HepG2 (cell line): Measurements from ENCODE around the gene TMEM187. TPM values are rescaled to one million over a fixed set of nuclear protein-coding genes. Genes with fewer than 3 reads are reported as not detected.

ENCODE experiments used
- ATM ChIP-seq: fragments of 450-650 bp; IDR thresholded peaks from 2 replicates; pipeline ENCODE4 v1.7.1; 2017; ENCODE audit warnings: mild to moderate bottlenecking, borderline replicate concordance
- CSRNP2 ChIP-seq: sonication (generic); formaldehyde crosslinking; conservative IDR thresholded peaks from 2 replicates; pipeline ENCODE4 v1.8.0; 2022; ENCODE audit warnings: low read depth, missing genetic modification reagents
- FIP1L1 ChIP-seq: fragments of 200-400 bp; formaldehyde crosslinking; IDR thresholded peaks from 2 replicates; pipeline ENCODE4 v1.6.1; 2018; ENCODE audit warnings: low read depth, mild to moderate bottlenecking, low read length, moderate library complexity, borderline replicate concordance; ENCODE audit not compliant: insufficient read depth
- FOSL1 ChIP-seq: sonication (generic); formaldehyde crosslinking; IDR thresholded peaks from 2 replicates; pipeline ENCODE4 v1.9.0; 2021; ENCODE audit warnings: missing genetic modification reagents, borderline replicate concordance
- KLF12 ChIP-seq: sonication (generic); formaldehyde crosslinking; IDR thresholded peaks from 2 replicates; pipeline ENCODE4 v1.4.0; 2020; ENCODE audit warnings: missing genetic modification reagents, borderline replicate concordance
- MAFK ChIP-seq, 2 experiments: IDR thresholded peaks in 1 of 2; conservative IDR thresholded peaks in 1 of 2; 2 replicates each; pipeline ENCODE4 v1.6.1; 2011; ENCODE audit warnings: improper control_type of control experiment in 2 of 2, low read length in 2 of 2
- MEIS1 ChIP-seq: sonication (generic); formaldehyde crosslinking; IDR thresholded peaks from 2 replicates; pipeline ENCODE4 v1.9.0; 2021; ENCODE audit warnings: mild to moderate bottlenecking, missing genetic modification reagents, moderate library complexity, borderline replicate concordance
- RXRA ChIP-seq: sonication (generic); formaldehyde crosslinking; IDR thresholded peaks from 2 replicates; pipeline ENCODE4 v1.5.1; 2020; ENCODE audit warnings: missing genetic modification reagents
- SAP130 ChIP-seq: IDR thresholded peaks from 2 replicates; pipeline ENCODE4 v1.6.1; 2016; ENCODE audit warnings: low read depth
- STAT5B ChIP-seq: sonication (generic); formaldehyde crosslinking; IDR thresholded peaks from 2 replicates; pipeline ENCODE4 v1.4.0; 2020; ENCODE audit warnings: missing genetic modification reagents
- ZNF7 ChIP-seq: IDR thresholded peaks from 2 replicates; pipeline ENCODE4 v1.6.1; 2016; ENCODE audit warnings: missing biosample characterization, missing genetic modification reagents
- polyA plus RNA-seq, 8 experiments: library from polyadenylated mRNA; depleted of rRNA in 3 of 8; stranded (reverse) in 7 of 8; unstranded in 1 of 8; fragments of >200 nt; fragmentation: Illumina TruSeq in 4 of 8; extraction: Trizol in 4 of 8; gene quantifications; 2 replicates each; pipeline versions ENCODE4 v1.2.1 to v1.2.3, GENCODE V29; 2011 to 2016; ENCODE audit warnings: low read depth in 4 of 8, missing spikeins in 1 of 8, mixed read lengths in 1 of 8; ENCODE audit not compliant: insufficient read depth in 1 of 8
- total RNA-seq, 5 experiments: library from RNA; depleted of rRNA; stranded (reverse); fragments of >200 nt; fragmentation: Illumina TruSeq; extraction: Trizol; gene quantifications; 2 replicates each; pipeline ENCODE4 v1.2.3, GENCODE V29; 2016; ENCODE audit warnings: low read depth in 1 of 5
- TF ChIP-seq, protein P1 (sequence below): sonication (generic); formaldehyde crosslinking; IDR thresholded peaks from 2 replicates; pipeline ENCODE4 v1.8.1; 2023; ENCODE audit warnings: mild to moderate bottlenecking, missing genetic modification reagents
- TF ChIP-seq, protein P2 (sequence below), 2 experiments: fragments of 450-650 bp in 1 of 2; sonication (generic) in 1 of 2; formaldehyde crosslinking in 1 of 2; IDR thresholded peaks; 2 replicates each; pipeline versions ENCODE4 v1.6.1 to v1.8.0; 2016 to 2022; ENCODE audit warnings: antibody characterized with exemption in 1 of 2, mild to moderate bottlenecking in 1 of 2, missing genetic modification reagents in 1 of 2

Gene TMEM187
- total and polyA plus RNA-seq, 2 of the 13 experiments (the other 11 are each of a cell fraction or from before 2014, with no cell fraction given) = 2.2 to 6.2 TPM

- TF ChIP-seq ATM (no peak), KLF12 (CRISPR knock-in tag) (no peak), ZNF7 (no peak), FIP1L1 (no peak), RXRA (CRISPR knock-in tag) (no peak), CSRNP2 (CRISPR knock-in tag) (no peak), SAP130 (0 out of 2 replicates have a peak, but pooled peaks have one; percentile 3), MAFK (conservative IDR thresholded peaks at IDR 0.05 in 1 of 2, IDR thresholded peaks at IDR 0.05 in 1 of 2; ENCODE audit: low read length in 2 of 2) (no peak), FOSL1 (no peak), MEIS1 (CRISPR knock-in tag) (no peak), STAT5B (no peak)
- TF ChIP-seq, protein P1, sequence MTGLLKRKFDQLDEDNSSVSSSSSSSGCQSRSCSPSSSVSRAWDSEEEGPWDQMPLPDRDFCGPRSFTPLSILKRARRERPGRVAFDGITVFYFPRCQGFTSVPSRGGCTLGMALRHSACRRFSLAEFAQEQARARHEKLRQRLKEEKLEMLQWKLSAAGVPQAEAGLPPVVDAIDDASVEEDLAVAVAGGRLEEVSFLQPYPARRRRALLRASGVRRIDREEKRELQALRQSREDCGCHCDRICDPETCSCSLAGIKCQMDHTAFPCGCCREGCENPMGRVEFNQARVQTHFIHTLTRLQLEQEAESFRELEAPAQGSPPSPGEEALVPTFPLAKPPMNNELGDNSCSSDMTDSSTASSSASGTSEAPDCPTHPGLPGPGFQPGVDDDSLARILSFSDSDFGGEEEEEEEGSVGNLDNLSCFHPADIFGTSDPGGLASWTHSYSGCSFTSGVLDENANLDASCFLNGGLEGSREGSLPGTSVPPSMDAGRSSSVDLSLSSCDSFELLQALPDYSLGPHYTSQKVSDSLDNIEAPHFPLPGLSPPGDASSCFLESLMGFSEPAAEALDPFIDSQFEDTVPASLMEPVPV (CRISPR knock-in tag) = no peak
- TF ChIP-seq, protein P2, sequence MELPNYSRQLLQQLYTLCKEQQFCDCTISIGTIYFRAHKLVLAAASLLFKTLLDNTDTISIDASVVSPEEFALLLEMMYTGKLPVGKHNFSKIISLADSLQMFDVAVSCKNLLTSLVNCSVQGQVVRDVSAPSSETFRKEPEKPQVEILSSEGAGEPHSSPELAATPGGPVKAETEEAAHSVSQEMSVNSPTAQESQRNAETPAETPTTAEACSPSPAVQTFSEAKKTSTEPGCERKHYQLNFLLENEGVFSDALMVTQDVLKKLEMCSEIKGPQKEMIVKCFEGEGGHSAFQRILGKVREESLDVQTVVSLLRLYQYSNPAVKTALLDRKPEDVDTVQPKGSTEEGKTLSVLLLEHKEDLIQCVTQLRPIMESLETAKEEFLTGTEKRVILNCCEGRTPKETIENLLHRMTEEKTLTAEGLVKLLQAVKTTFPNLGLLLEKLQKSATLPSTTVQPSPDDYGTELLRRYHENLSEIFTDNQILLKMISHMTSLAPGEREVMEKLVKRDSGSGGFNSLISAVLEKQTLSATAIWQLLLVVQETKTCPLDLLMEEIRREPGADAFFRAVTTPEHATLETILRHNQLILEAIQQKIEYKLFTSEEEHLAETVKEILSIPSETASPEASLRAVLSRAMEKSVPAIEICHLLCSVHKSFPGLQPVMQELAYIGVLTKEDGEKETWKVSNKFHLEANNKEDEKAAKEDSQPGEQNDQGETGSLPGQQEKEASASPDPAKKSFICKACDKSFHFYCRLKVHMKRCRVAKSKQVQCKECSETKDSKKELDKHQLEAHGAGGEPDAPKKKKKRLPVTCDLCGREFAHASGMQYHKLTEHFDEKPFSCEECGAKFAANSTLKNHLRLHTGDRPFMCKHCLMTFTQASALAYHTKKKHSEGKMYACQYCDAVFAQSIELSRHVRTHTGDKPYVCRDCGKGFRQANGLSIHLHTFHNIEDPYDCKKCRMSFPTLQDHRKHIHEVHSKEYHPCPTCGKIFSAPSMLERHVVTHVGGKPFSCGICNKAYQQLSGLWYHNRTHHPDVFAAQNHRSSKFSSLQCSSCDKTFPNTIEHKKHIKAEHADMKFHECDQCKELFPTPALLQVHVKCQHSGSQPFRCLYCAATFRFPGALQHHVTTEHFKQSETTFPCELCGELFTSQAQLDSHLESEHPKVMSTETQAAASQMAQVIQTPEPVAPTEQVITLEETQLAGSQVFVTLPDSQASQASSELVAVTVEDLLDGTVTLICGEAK (IDR thresholded peaks at IDR 0.05) = no peak
- TF ChIP-seq, protein P2 (CRISPR knock-in tag; IDR thresholded peaks at IDR 0.05) = no peak
Observed at GRCh38 chrX:153970357-153971123, 2.0 kb upstream of the TMEM187 start (continued).
